Activated CD8-positive, alpha-beta memory T cell treated with anti-CD3 and anti-CD28 coated beads, Interleukin-2, amount 50 U/mL, for 4 hours (primary cell): ENCODE results near the gene HOXB3.

Experiments used
- DNase-seq: peaks from one replicate; pipeline ENCODE4 v3.0.0-alpha.2; 2020

The HOXB3 gene

DNA sequence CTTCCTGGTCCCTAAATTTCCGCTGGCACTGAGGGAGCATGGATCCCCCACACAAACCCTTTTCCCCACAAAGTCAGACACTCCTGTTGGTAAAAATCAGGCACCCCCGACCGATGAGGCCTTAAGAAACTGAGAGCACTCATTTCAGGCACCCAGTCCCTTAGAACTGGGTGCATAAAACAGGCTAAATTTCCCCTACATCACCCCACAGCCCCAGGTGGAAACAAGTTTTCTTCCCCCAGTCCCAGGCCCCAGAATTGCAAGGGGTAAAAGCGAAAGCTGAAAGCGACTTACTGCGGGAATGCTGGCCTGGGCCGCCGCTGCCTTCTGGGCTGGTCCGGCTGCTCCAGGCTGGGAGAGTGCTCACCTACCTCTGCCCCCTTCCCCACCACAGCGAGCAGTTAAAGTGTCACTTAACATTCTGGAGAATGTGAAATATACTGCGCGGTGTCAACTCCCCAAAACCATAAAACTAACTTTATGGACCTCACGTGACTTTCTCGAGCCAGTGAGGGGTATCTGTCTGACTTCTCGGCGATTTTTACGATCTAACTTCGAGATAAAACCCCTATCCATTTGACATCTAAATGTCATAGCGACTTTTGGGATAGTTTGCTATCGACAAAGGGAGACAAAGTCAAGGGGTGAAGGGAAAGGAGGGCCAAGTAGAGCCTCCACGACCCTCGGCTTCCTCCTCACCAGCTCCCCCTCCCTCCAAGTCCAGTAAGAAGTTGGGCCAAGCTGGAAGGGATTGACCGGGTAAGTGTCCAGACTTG is at the start of gene HOXB3:
TSS of gene HOXB3 (minus strand) at position 411 of the 776 bp plus-strand sequence. CDS start 37,767 bp downstream, outside the sequence.
- no peak for DNase-seq

DNA sequence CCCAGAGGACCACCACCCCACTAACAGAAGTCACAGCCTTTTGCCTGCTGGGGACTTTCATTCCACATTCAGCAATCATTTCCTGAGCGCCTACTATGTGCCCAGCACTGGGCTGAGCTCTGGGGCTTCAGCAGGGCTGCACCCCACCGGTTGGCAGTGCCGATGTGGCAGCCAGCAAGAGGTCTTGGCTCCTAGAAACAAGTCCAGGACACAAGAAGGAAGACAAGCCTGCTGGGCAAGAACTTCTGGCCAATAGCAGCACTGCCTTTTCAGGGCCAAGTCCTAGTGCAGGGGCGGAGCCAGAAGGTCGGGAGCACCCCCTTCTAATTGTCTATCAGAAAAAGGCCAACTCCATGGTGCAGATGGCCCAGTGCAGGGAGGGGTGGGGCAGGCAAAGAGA is 49.1 kb upstream of the HOXB3 start:
- no peak for DNase-seq

DNA sequence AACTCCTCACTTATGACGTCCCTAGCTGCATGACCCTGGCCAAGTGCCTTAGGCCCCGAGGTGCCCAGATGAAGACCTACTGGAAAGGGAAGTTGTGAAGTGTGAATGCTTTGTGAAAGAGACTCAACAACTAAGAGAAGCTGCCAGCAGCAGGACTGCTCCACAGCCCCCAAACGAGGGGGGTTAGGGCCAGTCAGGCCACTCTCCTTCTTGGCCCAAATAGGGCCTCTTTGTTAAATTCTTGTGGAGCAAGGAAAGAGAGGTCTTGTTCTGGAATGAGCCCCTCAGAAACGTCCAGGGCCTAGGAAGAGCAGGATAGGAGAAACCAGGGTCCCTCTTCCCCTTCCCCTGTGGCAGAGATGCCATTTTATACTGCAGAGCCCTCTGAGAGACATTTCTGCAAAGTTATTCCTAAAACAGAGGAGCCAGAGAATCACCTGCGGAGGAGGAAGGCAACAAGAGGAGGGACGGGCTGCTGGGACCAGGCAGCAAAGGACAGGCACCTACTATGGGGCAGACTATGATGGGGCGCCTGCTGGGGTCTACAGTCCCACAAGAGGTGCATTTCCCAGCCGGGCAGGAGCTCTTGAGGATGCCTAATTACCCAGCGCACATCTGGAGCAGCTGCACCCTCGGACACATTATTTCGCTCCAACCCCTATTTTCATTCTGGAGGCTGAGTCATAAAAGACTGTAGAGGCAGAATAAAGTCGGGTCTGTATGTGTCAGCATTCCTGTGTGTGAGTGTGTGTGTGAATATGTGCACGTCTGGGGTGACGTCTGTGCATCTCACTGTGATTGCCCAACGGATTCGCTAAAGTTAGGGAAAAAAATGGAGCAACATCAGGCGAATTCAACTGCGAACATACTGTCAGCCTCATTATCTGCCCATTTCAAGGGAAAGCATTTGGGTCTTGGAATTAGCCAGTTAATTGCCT is 47.6 kb upstream of the HOXB3 start:
- no peak for DNase-seq

DNA sequence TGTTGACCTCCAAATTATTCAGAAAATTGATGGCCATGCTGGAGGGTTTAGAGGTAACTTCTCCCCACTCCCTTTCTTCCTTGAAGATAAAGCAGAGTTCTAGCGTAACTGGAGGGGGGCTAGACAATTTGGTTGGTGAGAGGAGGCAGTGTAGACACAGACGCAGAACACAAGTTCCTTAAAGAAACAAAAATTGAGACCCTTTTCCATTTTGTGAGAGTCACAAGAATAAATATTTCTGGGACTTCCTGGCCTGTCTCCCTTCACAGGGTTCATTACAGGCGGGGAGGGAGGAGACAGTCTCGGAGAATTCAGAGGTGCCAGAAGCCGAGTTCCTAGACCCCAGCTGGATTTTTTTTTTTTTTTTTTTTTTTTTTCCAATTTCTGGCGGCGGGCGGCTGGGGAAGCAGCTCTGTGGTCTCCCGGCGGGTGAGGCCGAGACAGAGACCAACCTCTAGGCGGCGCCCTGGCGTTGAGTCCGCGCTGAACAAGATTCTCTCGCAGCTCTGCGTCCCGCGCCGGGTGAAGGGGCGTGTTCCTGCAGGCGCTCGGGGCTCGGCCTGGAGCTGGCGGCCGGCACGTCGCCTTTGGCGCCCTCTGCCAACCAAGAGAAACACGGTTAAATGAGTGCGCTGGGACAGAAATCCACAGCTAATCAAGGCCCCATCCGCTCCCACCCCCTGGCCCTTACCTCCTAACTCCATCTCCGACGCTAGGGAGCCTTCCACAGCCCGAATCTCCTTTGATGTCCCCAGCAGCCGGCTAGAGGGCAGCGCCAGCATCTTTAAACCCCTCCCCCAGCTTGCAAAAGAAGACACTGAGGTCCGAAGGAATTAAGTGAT is 46.4 kb upstream of the HOXB3 start:
- peak; percentile 73 for DNase-seq

DNA sequence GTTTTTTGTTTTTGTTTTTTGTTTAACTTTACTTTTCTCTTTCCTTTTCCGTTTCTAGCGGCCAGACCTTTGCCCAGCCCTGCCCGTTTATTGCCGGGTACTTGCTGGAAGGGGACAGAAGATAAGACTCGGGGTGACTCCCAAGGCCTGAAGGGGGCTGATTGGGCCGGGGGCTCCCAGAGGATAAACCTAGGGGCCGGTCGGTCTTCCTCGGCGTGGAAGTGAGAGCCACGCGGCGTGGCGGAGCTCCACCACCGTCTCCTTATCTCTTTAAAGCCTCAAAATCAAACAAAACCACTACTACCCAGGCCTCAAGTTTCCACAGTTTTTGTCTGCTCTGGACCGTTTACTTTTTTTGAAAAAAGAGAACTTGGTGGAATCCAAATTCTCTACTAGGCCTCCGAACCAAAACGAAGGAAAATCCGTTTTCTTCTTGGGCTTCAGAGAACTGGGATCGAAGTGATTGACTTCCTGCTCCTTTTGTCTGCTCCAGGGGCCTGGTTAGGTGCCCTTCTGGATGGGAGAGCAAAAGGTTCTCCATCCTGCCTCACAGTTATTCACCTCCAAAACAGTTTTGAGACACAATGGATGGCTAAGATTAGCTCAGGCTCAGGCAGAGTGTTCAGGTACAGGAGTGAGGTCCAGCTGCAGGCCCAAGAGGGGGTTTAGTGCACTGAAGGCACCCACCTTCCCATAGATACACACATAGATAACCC is 44.6 kb upstream of the HOXB3 start:
- no peak for DNase-seq

DNA sequence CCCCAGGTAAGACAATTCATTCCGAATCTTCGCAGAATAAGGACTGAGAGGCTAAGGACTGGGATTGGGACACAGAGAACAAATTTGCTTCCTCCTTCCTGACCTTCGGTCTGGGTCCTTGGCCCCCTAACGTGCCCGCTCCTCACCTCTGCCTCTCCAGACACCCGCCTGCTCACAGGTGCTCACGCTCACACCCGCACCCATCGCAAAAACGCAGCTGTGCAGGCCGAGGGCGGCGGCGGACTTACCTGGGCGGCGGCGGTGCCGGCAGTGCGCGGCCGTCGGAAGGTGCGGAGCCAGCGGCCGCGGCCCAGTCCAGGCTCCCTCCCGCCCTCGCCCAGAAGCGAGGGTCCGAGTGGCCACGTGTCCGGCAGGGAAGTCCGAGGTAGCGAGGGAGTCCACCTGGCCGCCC is 43.2 kb upstream of the HOXB3 start:
- DNase-seq: no peak

DNA sequence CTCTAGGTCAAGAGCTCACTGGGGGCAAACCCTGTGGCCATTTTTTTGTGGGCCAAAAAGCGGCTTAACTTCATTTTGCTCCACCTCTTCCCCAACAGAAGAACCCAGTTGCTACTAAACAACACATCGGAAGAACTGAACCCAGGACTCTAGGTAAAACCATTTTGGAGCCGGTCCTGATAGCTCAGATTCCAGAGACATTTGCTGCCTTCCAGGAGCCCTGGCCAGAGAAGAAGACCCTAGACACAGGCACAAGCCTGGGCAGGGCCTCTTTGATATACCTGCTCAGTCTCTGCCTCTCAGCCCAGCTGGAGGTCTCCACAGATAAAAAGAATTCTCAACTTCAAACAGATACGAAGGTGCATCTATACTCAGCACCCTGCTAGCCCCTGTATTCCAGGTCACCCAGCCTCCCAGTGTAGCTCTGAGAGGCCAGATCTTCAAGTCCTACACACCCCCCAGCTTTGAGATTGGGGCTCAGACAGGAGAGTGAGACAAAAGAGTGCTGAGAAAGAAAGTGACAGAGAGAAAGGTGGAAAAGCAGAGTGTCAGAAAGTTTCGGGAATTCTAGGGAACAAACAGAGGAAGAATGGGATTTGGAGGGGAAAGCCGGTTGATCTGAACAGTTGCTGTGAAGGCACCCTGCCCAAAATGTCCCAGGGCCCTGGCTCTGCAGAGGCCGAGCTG is 42.7 kb upstream of the HOXB3 start:
- no peak for DNase-seq

DNA sequence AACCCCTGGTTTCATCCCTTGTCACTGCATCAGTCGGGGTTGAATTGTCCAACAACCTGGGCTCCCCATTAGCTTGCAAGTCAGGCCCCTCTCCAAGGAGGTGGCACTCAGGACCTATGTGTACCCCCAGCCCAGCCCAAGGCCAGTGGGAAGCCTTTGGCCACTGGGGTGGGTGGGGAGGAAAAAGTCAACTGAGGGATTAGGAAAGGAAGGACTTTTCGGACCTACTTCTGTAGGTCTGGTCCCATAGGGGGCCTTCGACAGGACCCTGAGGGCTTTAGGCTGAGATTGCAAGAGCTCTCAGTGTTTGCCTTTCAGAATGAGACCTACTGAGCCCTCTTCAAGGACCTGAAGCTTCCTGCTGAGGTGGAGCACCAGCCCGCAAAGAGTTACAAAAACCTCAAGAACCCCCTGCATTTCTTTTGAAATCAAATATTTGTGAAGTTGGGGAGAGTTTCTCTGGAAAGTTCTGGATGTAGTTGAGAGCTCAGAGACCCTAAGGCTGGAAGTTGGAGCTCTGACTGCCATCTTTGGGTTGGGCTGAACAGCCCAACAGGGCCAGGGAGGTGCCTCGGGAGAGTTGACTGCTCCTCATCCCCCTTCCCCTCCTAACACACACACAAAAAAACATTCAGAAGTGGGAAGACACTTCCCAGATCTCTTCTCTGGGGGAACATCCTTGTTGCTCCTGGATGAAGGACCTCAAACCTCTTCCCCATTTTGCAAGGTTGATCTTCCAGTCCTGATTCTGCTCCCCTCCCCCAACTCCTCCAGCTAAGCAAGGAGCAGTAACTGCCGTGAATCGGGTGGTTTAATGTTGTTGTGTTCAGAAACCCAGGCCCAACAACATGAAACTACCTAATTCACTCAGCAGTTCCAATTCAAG is 41.9 kb upstream of the HOXB3 start:
- DNase-seq: no peak

DNA sequence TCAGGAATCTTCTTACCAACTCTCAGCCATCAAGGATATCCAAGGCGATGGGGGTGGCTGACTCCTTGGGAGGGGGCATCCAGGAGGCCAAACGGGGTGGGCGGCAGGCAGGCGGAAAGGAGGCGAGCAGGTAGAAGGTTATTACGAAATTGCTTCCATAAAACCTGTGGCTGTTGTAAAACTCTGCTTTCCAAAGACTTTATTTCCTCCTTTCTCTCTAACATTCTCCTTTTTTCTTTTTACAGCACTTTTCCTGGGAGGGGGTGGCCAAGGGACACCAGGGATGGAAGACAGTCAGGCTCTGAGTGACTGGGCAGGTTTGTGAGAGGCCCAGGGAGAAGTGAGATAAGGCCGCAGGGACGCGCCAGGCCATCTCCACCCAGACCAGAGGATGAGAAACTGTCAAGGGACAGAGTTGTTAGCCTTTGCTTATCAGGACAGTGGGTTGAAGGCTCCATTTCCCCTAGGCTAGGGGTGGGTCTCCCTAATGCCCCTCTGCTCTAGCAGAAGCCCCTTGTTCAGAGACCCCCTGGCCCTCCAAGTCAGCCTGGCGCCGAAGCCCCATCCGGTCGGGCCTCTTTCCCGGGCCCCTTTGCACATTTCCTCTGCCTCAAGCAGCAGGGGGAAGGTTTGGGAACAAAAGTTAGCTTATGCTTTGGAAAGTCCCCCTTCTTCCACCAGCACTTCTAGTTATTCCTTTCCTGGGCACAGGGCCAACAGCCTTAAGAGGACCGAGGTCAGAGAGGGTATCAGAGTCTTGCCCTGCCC is 41.1 kb upstream of the HOXB3 start:
- DNase-seq: no peak

DNA sequence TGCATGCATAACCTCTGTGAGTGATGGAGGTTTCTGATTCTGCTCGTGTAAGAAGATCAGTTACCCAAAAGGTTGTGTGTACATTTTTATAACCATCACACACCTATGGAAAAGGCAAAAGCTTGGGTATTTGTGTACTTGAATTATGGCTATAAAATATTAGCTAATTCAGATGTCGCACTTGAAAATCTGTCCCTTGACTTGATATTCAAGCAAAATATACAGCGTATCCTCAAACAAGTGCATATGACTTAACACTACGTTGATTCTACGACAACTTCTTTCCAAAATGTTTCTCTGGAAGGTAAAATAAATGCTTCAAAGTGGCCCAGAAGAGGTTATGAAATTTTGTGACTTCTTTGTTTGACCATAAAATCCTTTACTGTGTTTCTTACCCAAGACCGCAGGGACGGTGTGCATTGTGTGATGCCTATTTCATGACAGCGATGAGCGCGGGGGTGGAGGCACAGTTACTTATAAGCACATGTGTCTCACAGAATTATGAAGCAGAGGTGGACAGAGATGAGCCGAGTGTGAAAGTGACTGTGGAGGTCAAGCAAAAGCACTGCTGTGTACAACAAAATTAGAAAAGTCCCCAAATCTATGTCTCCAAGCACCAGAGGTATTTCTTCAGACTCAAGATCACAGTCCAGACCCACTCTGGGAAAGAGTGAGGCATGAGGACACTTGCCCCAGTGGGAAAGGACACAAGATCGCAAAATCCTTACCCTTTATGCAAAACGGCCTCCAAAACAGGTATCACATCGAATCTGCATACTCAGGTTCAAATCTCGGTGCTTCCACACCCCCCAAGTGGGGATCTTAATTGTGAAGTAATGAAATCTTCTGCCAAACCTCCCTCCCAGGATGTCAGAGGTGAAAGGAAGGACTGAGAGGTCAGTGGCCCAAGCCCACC is 40.2 kb upstream of the HOXB3 start:
- no peak for DNase-seq

DNA sequence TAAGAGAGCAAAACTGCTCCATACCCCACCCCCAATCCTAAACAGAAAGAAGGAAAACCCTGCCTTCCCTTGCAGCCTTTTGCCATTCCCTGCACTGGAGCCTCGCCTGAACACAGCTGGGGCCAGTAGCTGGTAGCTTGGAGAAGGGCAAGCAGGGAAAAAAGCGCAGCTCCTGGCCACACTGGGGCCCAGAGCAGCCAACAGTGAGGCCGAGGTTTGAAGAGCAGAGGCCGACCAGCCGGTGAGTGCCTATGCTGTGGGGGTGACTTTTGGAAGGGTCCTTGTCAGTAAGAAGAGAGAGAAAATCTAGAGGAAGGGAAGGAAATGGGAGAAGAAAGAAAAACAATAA is 39.3 kb upstream of the HOXB3 start:
- no peak for DNase-seq

DNA sequence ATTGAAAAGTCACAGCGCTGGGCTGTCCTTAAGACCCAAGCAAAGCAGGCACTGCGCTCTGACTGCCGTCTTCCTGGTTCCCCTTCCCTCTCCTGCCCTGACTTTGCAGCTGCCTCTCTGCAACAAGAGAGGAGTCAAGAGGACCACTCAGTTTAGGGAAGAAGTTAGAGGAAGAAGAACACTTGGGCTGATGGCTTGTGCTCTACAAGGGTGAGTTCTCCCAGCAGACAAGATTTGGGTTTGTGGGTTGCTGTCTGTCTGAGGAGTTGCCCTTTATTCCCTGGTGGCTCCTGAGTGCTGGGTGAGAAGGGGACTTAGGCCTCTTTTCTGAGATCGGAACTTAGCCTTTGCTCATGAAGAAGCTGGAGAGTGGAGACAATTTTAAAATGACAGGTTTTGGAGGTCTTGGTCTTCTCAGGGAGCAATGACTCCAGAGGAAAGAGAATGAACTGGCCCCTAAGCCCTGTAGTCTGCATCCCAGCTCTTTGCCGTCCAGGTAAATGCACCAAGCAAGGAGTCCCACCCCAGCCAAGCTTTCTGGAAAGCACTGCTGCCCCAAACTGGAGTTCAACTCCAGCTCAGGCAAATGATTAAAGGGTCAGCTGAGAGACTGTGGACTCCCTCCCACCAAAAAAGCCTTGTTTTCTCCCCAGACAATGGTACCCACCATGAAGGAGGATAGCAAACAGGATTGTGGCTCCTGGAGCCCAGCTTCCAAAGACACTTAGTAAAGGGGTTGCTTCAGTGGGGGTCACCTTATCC is 38.8 kb upstream of the HOXB3 start:
- no peak for DNase-seq

DNA sequence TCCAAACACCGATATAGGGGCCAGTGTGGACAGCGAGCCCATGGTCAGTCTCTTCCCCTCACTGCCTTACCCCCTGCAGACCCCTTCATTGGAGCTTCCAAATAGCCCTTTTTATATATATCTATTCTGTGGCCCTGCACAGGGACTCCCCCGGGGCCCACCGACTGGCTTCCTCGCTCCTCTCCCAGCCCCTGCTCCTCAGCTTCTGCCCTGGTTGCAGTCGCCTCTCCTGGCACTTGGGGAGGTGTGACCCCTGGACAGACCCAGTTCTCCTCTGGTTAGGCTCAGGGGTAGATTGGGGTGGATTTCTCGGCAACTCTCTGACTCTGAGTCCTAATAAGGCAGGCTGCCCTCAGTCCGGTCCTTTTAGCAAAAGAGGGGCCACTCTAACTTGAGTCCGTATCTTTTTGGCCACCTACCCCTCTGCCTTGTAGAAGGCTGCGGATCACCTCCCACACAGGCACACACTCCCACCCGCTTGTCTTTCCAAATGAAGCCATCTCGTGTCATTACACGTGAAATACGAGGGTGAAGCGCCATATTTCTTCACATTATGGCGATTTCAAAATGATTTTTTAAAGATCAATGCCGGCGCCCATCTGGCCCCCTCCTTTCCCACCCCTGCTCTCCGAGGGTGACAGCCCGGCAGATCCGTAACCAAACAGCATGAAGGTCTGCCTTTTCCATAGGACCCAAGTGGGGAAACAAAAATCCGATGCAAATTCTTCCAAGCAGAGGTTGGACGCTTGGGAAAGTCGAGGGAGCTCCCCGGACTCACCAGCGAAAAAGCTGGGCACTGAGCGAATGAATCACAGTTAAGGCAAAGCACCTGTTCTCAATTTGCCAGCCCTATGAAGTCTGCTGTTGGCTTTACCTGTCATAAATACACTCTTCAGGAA is 37.8 kb upstream of the HOXB3 start:
- DNase-seq: no peak

DNA sequence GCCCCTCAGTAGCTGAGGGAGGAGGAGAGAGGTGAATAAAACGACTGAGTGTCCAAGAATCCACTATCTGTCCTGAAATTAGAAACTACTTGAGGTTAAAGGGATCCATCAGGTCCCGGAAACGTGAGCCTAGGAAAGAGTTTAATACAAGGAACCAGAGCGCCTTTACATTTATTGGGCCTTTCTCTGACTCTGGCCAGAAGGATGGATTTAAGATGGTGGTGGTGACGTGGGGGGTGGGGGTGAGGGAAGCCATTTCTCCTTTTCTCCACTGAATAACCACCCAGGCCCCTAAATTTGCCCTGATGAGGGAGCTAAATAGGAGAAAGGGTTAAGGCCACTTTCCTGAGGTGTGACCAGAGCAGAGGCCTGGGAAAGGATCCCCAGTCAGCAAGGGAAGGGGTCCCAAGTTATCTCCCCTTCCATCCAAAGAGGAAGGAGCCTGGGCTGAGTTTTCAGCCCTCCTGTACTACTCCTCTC is 37.1 kb upstream of the HOXB3 start:
- DNase-seq: no peak

DNA sequence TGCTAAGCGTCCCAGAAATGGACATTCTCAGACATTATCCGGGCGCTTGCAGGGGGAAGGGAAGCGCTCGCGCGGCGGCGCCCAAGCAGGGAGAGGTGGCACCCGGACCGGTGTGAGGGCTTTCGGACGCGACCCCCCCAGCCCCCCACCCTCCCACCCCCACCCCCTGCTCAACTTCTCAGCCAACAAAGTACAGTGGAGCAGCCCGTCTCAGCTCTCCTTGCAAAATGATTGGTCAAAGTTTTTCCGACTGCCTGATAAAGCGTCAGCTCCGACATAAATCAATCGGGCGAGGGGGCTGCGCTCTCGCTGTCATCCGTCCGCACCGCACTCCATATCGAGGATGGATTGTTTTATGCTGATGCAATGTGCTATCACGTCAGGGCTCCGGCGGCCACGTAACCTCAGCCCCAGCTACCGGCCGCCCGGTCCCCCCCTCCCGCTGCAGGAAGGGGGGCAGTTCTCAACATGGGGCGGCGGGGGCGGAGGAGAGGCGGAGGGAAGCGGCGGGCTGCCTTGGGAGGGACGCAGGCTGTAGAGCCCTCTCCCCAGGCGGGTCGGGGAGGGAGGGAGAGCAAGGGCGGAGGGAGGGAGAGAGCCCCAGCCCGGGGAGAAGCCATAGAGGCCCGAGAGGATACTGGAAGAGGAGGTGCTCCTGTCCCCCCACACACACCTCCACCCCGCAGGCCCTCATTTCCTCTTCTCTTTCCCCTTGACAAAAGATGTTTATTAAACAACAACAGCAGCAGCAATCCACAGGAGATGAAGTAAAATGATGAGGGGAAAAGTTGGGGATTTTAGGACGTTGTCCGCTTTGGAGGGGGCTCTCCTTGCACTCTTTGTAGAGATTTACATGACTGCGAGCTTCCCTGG is 36.4 kb upstream of the HOXB3 start, which contains the start of gene HOXB9:
TSS of gene HOXB9 (minus strand) at position 114 of the 873 bp plus-strand sequence. CDS start at position 25, 89 bp downstream.
- peak; percentile 68 for DNase-seq
